Activated T-cell treated with anti-CD3 and anti-CD28 coated beads, Interleukin-2, amount 50 U/mL, for 24 hours (primary cell): ENCODE results near the gene GNPNAT1.

Experiments used
- DNase-seq: peaks from one replicate; pipeline ENCODE4 v3.0.0-alpha.2; 2020
- H3K27ac Mint-ChIP-seq: 2 replicates; pipeline ENCODE4 v1.8.0; 2020; ENCODE audit warnings: mild to moderate bottlenecking, mixed read lengths
- H3K27me3 Mint-ChIP-seq: 2 replicates; pipeline ENCODE4 v1.8.0; 2020; ENCODE audit warnings: mixed read lengths
- H3K36me3 Mint-ChIP-seq: 2 replicates; pipeline ENCODE4 v1.8.0; 2020; ENCODE audit warnings: low read depth, mixed read lengths
- H3K4me1 Mint-ChIP-seq: 2 replicates; pipeline ENCODE4 v1.8.0; 2020; ENCODE audit warnings: low read depth, mixed read lengths
- H3K4me3 Mint-ChIP-seq: 2 replicates; pipeline ENCODE4 v1.8.0; 2020; ENCODE audit warnings: mild to moderate bottlenecking, moderate library complexity, mixed read lengths
- H3K9me3 Mint-ChIP-seq: 2 replicates; pipeline ENCODE4 v1.8.0; 2020; ENCODE audit warnings: mixed read lengths

The GNPNAT1 gene

DNA sequence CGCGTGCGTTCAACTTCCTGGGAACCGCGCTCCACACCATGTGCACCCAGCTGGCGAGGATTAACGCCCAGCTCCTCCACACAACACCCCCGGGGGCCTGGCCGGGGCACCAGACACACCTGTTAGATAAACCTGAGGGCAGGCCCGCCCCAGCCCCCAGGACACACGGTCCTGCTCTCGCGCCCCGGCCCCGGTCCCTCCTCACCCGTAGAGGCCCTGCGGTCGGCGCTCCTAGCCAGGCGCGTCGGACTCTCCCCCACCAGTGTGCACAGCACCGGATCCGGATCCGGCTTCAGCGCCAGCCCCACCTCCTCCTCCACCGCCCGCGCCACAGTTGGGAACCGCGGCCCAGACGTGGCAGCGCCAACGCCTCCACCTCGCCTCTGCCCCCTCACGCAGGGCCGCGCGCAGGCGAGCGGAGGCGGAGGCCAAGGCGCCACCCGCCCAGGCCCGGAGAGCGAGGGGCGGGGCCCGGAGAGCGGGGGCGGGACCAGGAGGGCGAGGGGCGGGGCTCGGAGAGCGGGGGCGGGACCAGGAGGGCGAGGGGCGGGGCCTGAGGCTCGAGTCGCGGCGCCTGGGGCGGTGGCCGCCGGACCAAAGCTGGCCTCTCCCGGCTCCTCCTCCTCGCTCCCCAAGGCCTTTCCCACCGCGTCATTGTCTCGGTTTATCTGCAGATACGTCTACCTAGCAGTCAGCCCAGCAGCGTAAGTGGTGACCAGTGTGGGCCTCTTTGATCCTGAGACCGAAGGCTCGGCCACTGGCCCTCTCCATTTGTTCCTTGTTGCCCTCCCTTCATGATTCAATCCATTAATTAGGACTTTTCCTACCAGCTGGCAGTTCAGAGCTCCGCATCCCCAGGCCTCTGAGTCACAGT, at the start of gene GNPNAT1:
Gene GNPNAT1 (minus strand): TSS at position 385 of the 874 bp plus-strand sequence. CDS start 6,957 bp downstream, outside the sequence.
- H3K4me3 Mint-ChIP-seq = peak within 1 kb of the TSS; percentile 93

DNA sequence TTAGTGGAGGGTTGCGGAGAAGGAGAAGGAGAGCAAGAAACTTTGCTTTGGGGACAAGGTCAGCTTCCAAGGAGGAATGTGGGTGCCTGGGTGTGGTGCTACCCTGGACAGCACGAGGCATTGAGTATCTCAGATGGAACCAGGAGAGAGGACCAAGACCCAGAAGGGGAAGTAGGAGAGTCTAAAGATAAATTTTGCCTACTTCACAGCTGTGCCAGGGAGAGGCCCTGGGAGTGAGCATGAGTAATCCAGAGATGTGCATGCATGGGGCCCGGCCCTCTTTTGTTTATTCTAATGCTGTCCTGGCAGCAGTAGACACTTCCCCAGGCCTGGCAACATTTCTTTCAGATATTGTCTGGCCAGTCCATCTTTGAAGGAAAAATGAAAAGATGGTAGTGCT, 49.5 kb upstream of the GNPNAT1 start:
- no peak overlapping the region for H3K27ac Mint-ChIP-seq
- H3K9me3 Mint-ChIP-seq = no peaks in the 10 kb centered on the region
- H3K4me1 Mint-ChIP-seq = no peaks in the 10 kb centered on the region
- H3K36me3 Mint-ChIP-seq = no peaks in the 10 kb centered on the region
- H3K27me3 Mint-ChIP-seq = no peaks in the 10 kb centered on the region
- H3K4me3 Mint-ChIP-seq = no peak overlapping the region
- DNase-seq = no peak

More for the DNA sequence above, at the start of gene GNPNAT1:
- H3K36me3 Mint-ChIP-seq = peaks cover 24% of the 10 kb centered on the region
- DNase-seq = peak; percentile 90
- peak within 1 kb of the TSS; percentile 87 for H3K27ac Mint-ChIP-seq
- no peaks in the 10 kb centered on the region for H3K27me3 Mint-ChIP-seq
- H3K4me1 Mint-ChIP-seq = peaks cover 46% of the 10 kb centered on the region
- peaks cover under 1% of the 10 kb centered on the region for H3K9me3 Mint-ChIP-seq

DNA sequence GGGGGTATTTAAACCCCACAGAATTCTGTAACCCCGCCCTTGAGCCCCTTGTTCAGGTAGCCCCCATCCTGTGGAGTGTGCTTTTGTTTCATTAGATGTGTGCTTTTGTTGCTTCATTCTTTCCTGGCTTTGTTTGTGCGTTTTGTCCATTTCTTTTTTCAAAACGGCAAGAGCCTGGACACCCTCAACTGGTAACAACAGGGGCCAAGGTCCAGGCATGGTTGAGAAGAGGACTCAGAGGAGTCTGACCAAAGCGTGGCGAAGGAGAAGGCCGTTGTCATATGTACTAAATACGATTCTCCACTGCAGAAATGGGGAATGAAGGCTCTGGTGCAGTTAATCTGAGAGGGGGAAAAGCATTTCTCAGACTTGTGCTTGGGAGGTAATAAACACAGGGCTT, 46.0 kb upstream of the GNPNAT1 start:
- no peaks in the 10 kb centered on the region for H3K36me3 Mint-ChIP-seq
- H3K9me3 Mint-ChIP-seq = no peaks in the 10 kb centered on the region
- no peak overlapping the region for H3K4me3 Mint-ChIP-seq
- H3K27ac Mint-ChIP-seq = no peak overlapping the region
- H3K27me3 Mint-ChIP-seq = no peaks in the 10 kb centered on the region
- no peak for DNase-seq
- no peaks in the 10 kb centered on the region for H3K4me1 Mint-ChIP-seq

DNA sequence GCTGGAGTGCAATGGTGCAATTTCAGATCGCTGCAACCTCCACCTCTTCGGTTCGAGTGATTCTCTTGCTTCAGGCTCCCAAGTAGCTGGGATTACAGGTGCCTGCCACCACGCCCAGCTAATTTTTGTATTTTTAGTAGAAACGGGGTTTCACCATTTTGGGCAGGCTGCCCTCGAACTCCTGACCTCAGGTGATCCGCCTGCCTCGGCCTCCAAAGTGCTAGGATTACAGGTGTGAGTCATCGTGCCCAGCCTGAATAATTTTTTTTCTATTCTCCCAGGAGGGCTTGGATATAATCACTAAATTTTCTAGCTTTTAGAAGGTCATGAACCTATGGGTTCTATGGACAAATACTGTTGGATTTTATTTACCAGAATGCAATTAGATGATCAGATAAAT, 44.7 kb upstream of the GNPNAT1 start:
- Mint-ChIP-seq H3K9me3 (no peaks in the 10 kb centered on the region), H3K4me1 (no peaks in the 10 kb centered on the region), H3K4me3 (no peak overlapping the region), H3K36me3 (no peaks in the 10 kb centered on the region), H3K27ac (no peak overlapping the region), H3K27me3 (no peaks in the 10 kb centered on the region)
- no peak for DNase-seq

DNA sequence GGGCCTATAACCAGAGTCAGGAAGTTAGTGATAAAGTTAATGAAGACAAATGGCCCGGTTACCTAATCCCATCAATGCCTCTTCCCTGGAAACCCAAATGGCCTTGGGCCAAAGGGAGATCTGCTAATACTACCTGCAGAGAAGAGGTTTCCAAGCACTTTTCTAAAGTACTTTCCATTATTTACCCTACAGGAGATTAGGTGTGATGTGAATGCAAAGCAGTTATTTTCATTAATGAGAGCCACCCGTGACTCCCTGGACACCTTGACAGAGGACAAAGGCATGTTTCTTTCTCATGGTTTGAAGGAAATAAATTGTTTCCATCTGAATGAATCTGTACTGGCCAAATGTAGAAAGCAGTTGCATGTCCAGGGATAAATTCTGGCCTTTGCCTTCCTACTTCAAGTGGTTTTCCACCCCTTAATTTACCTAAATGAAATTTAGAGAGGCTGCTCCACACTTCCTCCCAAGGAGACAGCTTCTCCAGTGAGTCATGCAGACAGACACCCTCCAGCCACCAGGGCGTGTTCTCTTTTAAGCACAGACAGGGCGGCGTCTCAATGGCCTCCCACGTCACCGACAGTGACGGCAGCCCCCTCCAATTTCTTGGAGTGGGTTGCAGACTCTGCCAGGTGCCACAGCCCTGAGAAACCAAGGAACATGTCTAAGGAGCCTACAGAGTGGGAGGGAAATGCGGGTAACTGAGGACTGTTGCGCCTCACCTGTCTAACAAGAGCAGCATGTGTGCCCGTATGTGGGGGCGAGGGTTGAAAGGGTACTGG, 43.9 kb upstream of the GNPNAT1 start:
- H3K36me3 Mint-ChIP-seq = no peaks in the 10 kb centered on the region
- H3K9me3 Mint-ChIP-seq = no peaks in the 10 kb centered on the region
- no peaks in the 10 kb centered on the region for H3K4me1 Mint-ChIP-seq
- H3K27ac Mint-ChIP-seq = no peak overlapping the region
- H3K4me3 Mint-ChIP-seq = no peak overlapping the region
- DNase-seq = no peak
- no peaks in the 10 kb centered on the region for H3K27me3 Mint-ChIP-seq

DNA sequence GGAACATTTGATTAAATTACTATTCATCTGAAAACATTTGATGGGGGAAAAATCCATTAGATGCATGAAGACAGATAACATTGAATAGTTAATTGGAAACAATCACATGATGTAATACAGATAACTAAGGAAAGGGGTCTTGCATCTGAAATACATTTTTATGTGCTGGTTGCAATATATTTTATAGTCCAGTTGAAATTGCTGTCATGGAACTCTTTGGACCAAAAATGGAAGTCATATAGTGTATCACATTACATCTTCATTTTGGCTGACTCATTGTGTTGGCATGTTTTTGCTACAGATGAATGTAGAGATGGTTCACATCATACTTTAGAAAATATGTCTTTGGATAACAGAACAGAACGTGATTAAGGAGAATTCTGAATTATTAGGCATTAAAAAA, 43.0 kb upstream of the GNPNAT1 start:
- H3K27ac Mint-ChIP-seq = no peak overlapping the region
- no peak for DNase-seq

DNA sequence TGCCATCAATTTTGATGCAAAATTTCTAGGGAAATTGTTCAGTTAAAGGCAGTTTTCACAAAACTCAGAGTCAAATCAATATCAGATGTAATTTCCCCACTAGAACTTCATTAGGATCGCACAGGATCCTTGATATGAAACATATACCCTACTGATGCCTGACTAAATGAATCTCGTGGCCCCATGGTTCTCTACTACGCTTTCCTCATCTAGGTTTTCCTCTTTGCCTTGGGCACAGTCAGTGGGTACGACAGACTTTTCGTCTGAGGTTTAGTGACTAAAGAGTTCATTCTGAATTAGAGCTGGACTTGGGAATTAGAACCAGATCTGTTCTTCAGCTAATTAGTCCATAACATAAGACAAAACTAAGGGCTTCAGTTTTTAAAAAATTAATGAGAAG, 42.5 kb upstream of the GNPNAT1 start:
- Mint-ChIP-seq H3K4me3 (no peak overlapping the region), H3K27me3 (no peaks in the 10 kb centered on the region), H3K36me3 (no peaks in the 10 kb centered on the region), H3K9me3 (no peaks in the 10 kb centered on the region), H3K4me1 (no peaks in the 10 kb centered on the region), H3K27ac (no peak overlapping the region)
- no peak for DNase-seq

More for the DNA sequence above, 43.0 kb upstream of the GNPNAT1 start:
- H3K27me3 Mint-ChIP-seq = no peaks in the 10 kb centered on the region
- H3K9me3 Mint-ChIP-seq = no peaks in the 10 kb centered on the region
- H3K4me3 Mint-ChIP-seq = no peak overlapping the region
- no peaks in the 10 kb centered on the region for H3K4me1 Mint-ChIP-seq
- H3K36me3 Mint-ChIP-seq = no peaks in the 10 kb centered on the region

DNA sequence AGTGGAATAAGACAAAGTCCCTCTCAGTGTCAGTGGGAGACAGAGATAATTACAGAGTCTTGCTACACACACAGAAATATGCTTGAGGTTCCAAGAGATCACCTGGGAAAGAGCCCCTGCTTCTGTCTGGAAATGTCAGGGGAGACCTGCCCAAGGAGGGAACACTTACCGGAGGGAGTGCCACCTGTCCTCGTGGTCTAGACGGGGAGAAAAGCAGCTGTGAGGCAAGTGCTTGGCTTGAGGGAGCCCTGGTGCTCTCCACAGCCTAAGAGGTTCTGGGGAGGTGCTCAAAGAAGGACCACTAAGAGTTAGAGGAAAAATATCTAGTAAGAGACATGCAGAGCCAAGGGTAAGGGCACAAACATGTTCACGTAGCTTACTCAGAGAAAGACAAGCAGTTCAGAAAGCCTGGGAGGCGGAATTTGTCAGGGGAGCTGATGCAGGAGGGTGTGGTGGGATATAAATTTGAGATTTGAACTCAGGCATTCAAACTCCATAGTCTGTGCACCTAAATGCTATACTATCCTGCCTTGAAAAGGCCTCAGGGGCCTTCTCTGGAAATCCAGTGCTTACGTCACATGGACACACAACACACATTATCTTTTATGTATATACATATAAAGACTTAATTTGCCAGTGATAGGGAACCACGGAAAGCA, 38.2 kb upstream of the GNPNAT1 start:
- no peak for DNase-seq
- Mint-ChIP-seq H3K4me1 (peaks cover 2% of the 10 kb centered on the region), H3K27me3 (no peaks in the 10 kb centered on the region), H3K36me3 (no peaks in the 10 kb centered on the region), H3K4me3 (no peak overlapping the region), H3K9me3 (no peaks in the 10 kb centered on the region), H3K27ac (no peak overlapping the region)

DNA sequence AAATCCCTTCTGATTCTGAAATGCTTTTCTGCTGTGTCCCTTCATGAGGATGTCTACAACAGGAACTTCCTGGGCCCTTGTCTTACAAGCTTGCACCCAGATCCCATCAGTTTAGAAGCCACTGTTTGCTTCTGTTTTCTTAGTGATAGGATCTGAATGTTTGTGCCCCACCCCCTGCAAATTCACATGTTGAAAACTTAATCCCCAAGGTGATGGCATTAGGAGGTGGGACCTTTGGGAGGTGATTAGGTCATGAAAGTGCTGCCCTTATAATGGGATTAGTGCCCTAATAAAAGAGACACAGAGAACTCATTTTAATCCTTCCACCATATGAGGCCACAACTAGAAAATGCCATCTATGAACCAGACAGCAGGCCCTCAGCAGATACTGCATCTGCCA, 36.0 kb upstream of the GNPNAT1 start:
- no peaks in the 10 kb centered on the region for H3K36me3 Mint-ChIP-seq
- H3K27me3 Mint-ChIP-seq = no peaks in the 10 kb centered on the region
- no peak for DNase-seq
- H3K27ac Mint-ChIP-seq = no peak overlapping the region
- no peak overlapping the region for H3K4me3 Mint-ChIP-seq
- H3K4me1 Mint-ChIP-seq = peaks cover 6% of the 10 kb centered on the region
- H3K9me3 Mint-ChIP-seq = no peaks in the 10 kb centered on the region

DNA sequence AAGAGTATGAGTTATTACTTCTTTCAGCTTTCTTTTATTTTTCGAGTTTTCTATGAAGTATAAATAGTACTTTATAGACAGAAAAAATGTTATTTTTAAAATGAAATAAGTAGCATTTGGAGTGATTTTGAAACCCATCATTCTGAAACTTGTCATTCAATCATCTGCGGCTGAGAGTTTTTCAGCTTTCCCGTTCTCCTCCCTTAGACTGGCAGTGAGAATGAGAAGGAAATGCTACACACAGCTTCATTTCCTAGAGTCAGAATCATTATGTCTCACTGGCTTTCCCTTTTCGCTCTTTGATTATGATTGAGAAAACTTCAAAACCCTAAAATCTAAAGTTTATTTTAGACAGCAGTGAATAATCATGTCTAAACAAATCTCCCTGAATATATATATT, 33.7 kb upstream of the GNPNAT1 start:
- H3K27ac Mint-ChIP-seq = no peak overlapping the region
- no peaks in the 10 kb centered on the region for H3K9me3 Mint-ChIP-seq
- H3K4me3 Mint-ChIP-seq = no peak overlapping the region
- H3K36me3 Mint-ChIP-seq = no peaks in the 10 kb centered on the region
- H3K4me1 Mint-ChIP-seq = peaks cover 6% of the 10 kb centered on the region
- no peaks in the 10 kb centered on the region for H3K27me3 Mint-ChIP-seq
- no peak for DNase-seq

DNA sequence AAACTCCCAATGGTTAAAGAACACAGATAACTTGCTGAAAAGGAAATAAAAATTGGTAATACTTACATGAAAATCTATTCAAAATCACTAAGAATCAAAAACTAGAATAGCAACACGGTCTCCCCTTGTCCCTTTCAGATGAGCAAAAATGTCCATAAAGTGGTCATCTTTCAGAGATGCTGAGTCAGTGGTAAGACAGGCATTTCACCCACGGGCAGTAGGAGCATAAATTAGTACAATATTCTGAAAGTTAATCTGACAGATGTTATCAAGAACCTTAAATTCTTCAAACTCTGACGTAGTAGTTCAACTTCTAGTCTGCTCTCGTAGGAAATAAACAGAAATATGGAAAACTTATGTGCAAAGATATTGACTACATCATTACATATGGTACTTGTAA, 33.1 kb upstream of the GNPNAT1 start:
- peaks cover 6% of the 10 kb centered on the region for H3K4me1 Mint-ChIP-seq
- H3K4me3 Mint-ChIP-seq = no peak overlapping the region
- no peaks in the 10 kb centered on the region for H3K36me3 Mint-ChIP-seq
- DNase-seq = no peak
- H3K9me3 Mint-ChIP-seq = no peaks in the 10 kb centered on the region
- no peak overlapping the region for H3K27ac Mint-ChIP-seq
- H3K27me3 Mint-ChIP-seq = no peaks in the 10 kb centered on the region

DNA sequence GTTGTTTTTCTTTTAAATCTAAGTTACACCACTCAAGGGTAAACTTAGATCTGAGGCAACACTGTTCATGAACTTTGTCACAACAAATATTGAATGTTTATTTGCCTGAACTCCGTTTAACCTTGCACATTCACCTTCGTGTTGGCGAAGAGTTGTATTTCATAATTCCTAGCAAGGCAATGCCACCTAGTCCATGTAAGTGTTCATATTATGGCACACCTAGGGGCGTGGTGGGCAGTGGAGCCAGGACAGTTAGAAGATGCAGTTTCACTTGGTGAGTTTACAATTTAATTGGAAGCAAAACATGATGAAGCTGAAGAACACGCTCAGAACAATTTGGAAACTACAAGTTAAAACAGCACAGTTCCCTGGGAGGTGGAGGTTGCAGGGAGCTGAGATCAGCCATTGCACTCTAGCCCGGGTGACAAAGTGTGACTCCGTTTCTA, 30.4 kb upstream of the GNPNAT1 start:
- peaks cover 6% of the 10 kb centered on the region for H3K4me1 Mint-ChIP-seq
- H3K9me3 Mint-ChIP-seq = no peaks in the 10 kb centered on the region
- H3K27ac Mint-ChIP-seq = no peak overlapping the region

DNA sequence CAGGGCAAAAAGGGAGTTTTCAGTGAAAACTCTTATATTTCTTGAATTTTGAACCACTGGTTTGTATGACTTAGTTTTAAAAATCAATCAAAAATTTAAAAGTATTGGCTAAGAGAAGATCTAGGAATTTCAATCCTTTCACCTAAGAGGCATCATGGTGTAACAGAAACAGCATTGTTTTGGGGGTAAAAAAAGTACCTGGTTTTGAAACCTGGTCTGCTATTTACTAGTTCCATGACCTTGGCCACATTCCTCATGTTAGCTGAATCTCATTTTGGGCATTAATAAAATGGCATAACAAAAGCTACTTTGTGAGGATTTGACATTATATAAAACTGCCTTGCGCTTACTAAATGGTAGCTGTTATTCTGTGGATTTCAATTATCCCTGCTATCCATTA, 16.7 kb upstream of the GNPNAT1 start:
- Mint-ChIP-seq H3K9me3 (no peaks in the 10 kb centered on the region), H3K27me3 (no peaks in the 10 kb centered on the region), H3K4me3 (no peak overlapping the region), H3K36me3 (no peaks in the 10 kb centered on the region), H3K4me1 (no peaks in the 10 kb centered on the region), H3K27ac (no peak overlapping the region)
- DNase-seq = no peak

More for the DNA sequence above, 30.4 kb upstream of the GNPNAT1 start:
- H3K27me3 Mint-ChIP-seq = no peaks in the 10 kb centered on the region
- no peaks in the 10 kb centered on the region for H3K36me3 Mint-ChIP-seq
- H3K4me3 Mint-ChIP-seq = no peak overlapping the region
- DNase-seq = no peak

DNA sequence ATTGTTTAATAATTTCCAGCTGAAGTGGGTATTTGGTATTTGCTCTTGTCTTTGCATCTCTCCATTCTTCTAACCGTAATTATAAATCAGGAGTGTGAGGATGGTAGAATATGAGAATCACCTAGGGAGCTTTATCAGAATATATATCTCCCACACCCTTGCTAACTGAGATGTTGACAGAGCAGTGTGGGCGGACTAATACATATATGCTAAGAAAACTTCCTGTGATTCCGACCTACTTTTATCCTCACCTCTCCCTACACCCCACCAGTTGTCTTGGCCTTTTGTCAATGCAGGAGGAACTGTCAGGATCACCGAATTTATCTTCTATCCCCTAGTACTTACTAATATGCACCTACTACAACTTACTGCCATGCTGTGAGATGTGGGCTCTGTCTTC, 14.7 kb upstream of the GNPNAT1 start:
- no peaks in the 10 kb centered on the region for H3K9me3 Mint-ChIP-seq
- DNase-seq = no peak
- H3K27me3 Mint-ChIP-seq = no peaks in the 10 kb centered on the region
- no peak overlapping the region for H3K4me3 Mint-ChIP-seq
- H3K4me1 Mint-ChIP-seq = peaks cover 5% of the 10 kb centered on the region
- H3K36me3 Mint-ChIP-seq = no peaks in the 10 kb centered on the region
- no peak overlapping the region for H3K27ac Mint-ChIP-seq
